H1 (cell line): ENCODE data around the gene SPP1. TPM values are rescaled to one million over a fixed set of nuclear protein-coding genes. Genes with fewer than 3 reads are reported as not detected.

Source experiments
- CTCF ChIA-PET: fragments of 300-600 bp; sonication (Branson Sonifier 250); formaldehyde crosslinking; loops from one replicate; lab custom pipeline; 2021; ENCODE audit not compliant: partially characterized antibody; lab: Charles Lee
- POLR2A ChIA-PET: fragments of 300-600 bp; sonication (Branson Sonifier 250); formaldehyde crosslinking; loops from one replicate; lab custom pipeline; 2021; ENCODE audit warnings: inconsistent platforms; ENCODE audit not compliant: partially characterized antibody; lab: Charles Lee
- DNase-seq, 2 experiments: peaks; one replicate each; pipeline versions ENCODE4 v3.0.0 to v3.0.0-alpha.2; 2010 to 2022; ENCODE audit warnings: low spot score in 2 of 2, low read depth in 1 of 2, mixed read lengths in 1 of 2
- FAIRE-seq: peaks from 2 replicates; lab custom pipeline; 2011; peaks lifted over from hg19 to GRCh38; lab: Jason Lieb, UNC
- H2AFZ ChIP-seq: 2 replicates; pipeline ENCODE4 v1.8.1; 2012; ENCODE audit warnings: low read length, inconsistent platforms
- H2AK5ac ChIP-seq: 2 replicates; pipeline ENCODE4 v1.6.1; 2013; ENCODE audit warnings: low read depth, low read length
- H2BK120ac ChIP-seq: replicated peaks from 2 replicates; pipeline ENCODE3; 2013; ENCODE audit warnings: low read depth, low read length, inconsistent platforms
- H2BK12ac ChIP-seq: 2 replicates; pipeline ENCODE4 v1.6.1; 2013; ENCODE audit warnings: low read depth, low read length
- H2BK15ac ChIP-seq: 2 replicates; pipeline ENCODE4 v1.6.1; 2013; ENCODE audit warnings: low read length
- H2BK20ac ChIP-seq: 2 replicates; pipeline ENCODE4 v1.6.1; 2013; ENCODE audit warnings: low read length
- H2BK5ac ChIP-seq: 2 replicates; pipeline ENCODE4 v1.6.1; 2013; ENCODE audit warnings: low read depth, low read length
- H3K14ac ChIP-seq: 2 replicates; pipeline ENCODE4 v1.6.1; 2013; ENCODE audit warnings: inconsistent platforms; ENCODE audit not compliant: insufficient read length
- H3K18ac ChIP-seq: 2 replicates; pipeline ENCODE4 v1.6.1; 2013; ENCODE audit warnings: low read length; ENCODE audit errors: extremely low read depth
- H3K23ac ChIP-seq: 2 replicates; pipeline ENCODE4 v1.6.1; 2013; ENCODE audit warnings: inconsistent platforms; ENCODE audit not compliant: insufficient read length
- H3K23me2 ChIP-seq: 2 replicates; pipeline ENCODE4 v1.6.1; 2013; ENCODE audit warnings: low read depth, low read length
- H3K27ac ChIP-seq: 2 replicates; pipeline ENCODE4 v1.6.1; 2011; ENCODE audit warnings: low read depth, low read length, inconsistent platforms
- H3K27me3 ChIP-seq, 4 experiments: replicated peaks in 1 of 4; 1 replicate in 1 of 4; 2 replicates in 3 of 4; pipeline versions ENCODE4 v1.6.1 to v1.8.1; 2011 to 2013; ENCODE audit warnings: low read length in 3 of 4, mild to moderate bottlenecking in 3 of 4, inconsistent platforms in 2 of 4, mixed read lengths in 2 of 4, moderate library complexity in 1 of 4; ENCODE audit not compliant: control insufficient read depth in 3 of 4, insufficient read depth in 3 of 4; ENCODE audit errors: extremely low read depth in 1 of 4
- H3K36me3 ChIP-seq, 4 experiments: 2 replicates each; pipeline versions ENCODE4 v1.6.1 to v1.8.1; 2011 to 2013; ENCODE audit warnings: mild to moderate bottlenecking in 4 of 4, low read length in 3 of 4, moderate library complexity in 2 of 4, control low read depth in 1 of 4, inconsistent platforms in 1 of 4; ENCODE audit not compliant: insufficient read depth in 4 of 4, control insufficient read depth in 2 of 4
- H3K4ac ChIP-seq: replicated peaks from 2 replicates; pipeline ENCODE3; 2013; ENCODE audit warnings: low read length, low read depth, mixed read lengths, inconsistent platforms; ENCODE audit not compliant: insufficient read length
- H3K4me1 ChIP-seq, 4 experiments: replicated peaks in 1 of 4; 1 replicate in 1 of 4; 2 replicates in 3 of 4; pipeline versions ENCODE4 v1.6.1 to v1.8.1; 2011 to 2013; ENCODE audit warnings: low read length in 3 of 4, inconsistent platforms in 2 of 4, mixed read lengths in 1 of 4; ENCODE audit not compliant: insufficient read depth in 4 of 4, control insufficient read depth in 3 of 4
- H3K4me2 ChIP-seq, 2 experiments: 2 replicates each; pipeline versions ENCODE4 v1.6.1 to v1.8.1; 2011 to 2013; ENCODE audit warnings: low read depth in 2 of 2, low read length in 2 of 2, control low read depth in 1 of 2, inconsistent platforms in 1 of 2, mild to moderate bottlenecking in 1 of 2; ENCODE audit not compliant: insufficient read depth in 1 of 2
- H3K4me3 ChIP-seq, 4 experiments: fragments of 200-600, 300-600 bp in 1 of 4; sonication (generic), shearing (Covaris generic), sonication (Bioruptor Twin) in 1 of 4; 2 replicates each; pipeline versions ENCODE4 v1.5.1 to v1.8.1; 2011 to 2016; ENCODE audit warnings: low read length in 4 of 4, low read depth in 3 of 4, control low read depth in 2 of 4, inconsistent platforms in 2 of 4, mild to moderate bottlenecking in 2 of 4, mixed read lengths in 1 of 4, moderate library complexity in 1 of 4; ENCODE audit not compliant: insufficient read depth in 2 of 4; ENCODE audit errors: extremely low read depth in 1 of 4
- H3K56ac ChIP-seq: replicated peaks from 2 replicates; pipeline ENCODE3; 2013; ENCODE audit warnings: low read depth, mild to moderate bottlenecking, mixed read lengths, low read length, inconsistent platforms; ENCODE audit not compliant: insufficient read length
- H3K79me1 ChIP-seq: 2 replicates; pipeline ENCODE4 v1.6.1; 2013; ENCODE audit warnings: low read depth, low read length, control low read depth
- H3K79me2 ChIP-seq, 2 experiments: 2 replicates each; pipeline versions ENCODE4 v1.6.1 to v1.8.1; 2012 to 2013; ENCODE audit warnings: low read length in 2 of 2, mild to moderate bottlenecking in 2 of 2, inconsistent platforms in 1 of 2; ENCODE audit not compliant: insufficient read depth in 2 of 2, control insufficient read depth in 1 of 2
- H3K9ac ChIP-seq, 4 experiments: replicated peaks in 1 of 4; 1 replicate in 1 of 4; 2 replicates in 3 of 4; pipeline versions ENCODE4 v1.6.1 to v1.8.1; 2011 to 2013; ENCODE audit warnings: low read depth in 3 of 4, low read length in 3 of 4, control low read depth in 2 of 4, mild to moderate bottlenecking in 2 of 4, moderate library complexity in 2 of 4, inconsistent platforms in 1 of 4; ENCODE audit errors: extremely low read depth in 1 of 4
- H3K9me3 ChIP-seq, 2 experiments: 2 replicates each; pipeline versions ENCODE4 v1.6.1 to v1.8.1; 2012 to 2013; ENCODE audit warnings: mild to moderate bottlenecking in 2 of 2, moderate library complexity in 2 of 2, control low read depth in 1 of 2, inconsistent platforms in 1 of 2, low read depth in 1 of 2, low read length in 1 of 2, mixed read lengths in 1 of 2; ENCODE audit not compliant: insufficient read depth in 2 of 2
- H4K20me1 ChIP-seq, 2 experiments: replicated peaks in 1 of 2; 2 replicates each; pipeline versions ENCODE3 to v1.8.1; 2011 to 2013; ENCODE audit warnings: inconsistent platforms in 2 of 2, low read length in 2 of 2, mild to moderate bottlenecking in 1 of 2; ENCODE audit not compliant: insufficient read depth in 2 of 2, control insufficient read depth in 1 of 2
- H4K5ac ChIP-seq: 2 replicates; pipeline ENCODE4 v1.6.1; 2013; ENCODE audit warnings: low read length, low read depth, mixed read lengths, inconsistent platforms; ENCODE audit not compliant: insufficient read length
- H4K8ac ChIP-seq: 2 replicates; pipeline ENCODE4 v1.8.0; 2013; ENCODE audit warnings: mild to moderate bottlenecking, moderate library complexity, low read length, inconsistent platforms; ENCODE audit not compliant: insufficient read depth; ENCODE audit errors: extremely low read depth
- H4K91ac ChIP-seq: replicated peaks from 2 replicates; pipeline ENCODE3; 2013; ENCODE audit warnings: low read length, mixed read lengths, inconsistent platforms; ENCODE audit not compliant: insufficient read length
- CREB1 ChIP-seq: IDR thresholded peaks from 2 replicates; pipeline ENCODE4 v1.6.1; 2012; ENCODE audit warnings: inconsistent platforms
- HDAC2 ChIP-seq, 2 experiments: fragments of 300-600 bp in 1 of 2; sonication (generic) in 1 of 2; IDR thresholded peaks; 2 replicates each; pipeline ENCODE4 v1.6.1; 2011 to 2012; ENCODE audit warnings: low read depth in 2 of 2, low read length in 2 of 2, mild to moderate bottlenecking in 2 of 2, moderate library complexity in 2 of 2, borderline replicate concordance in 1 of 2, inconsistent platforms in 1 of 2
- KDM1A ChIP-seq: fragments of 200-600, 300-600 bp; sonication (generic); IDR thresholded peaks from 2 replicates; pipeline ENCODE4 v1.7.1; 2016; ENCODE audit warnings: mild to moderate bottlenecking, low read length, borderline replicate concordance
- KDM5A ChIP-seq: fragments of 200-600 bp; IDR thresholded peaks from 2 replicates; pipeline ENCODE4 v1.7.1; 2012; ENCODE audit warnings: mild to moderate bottlenecking, low read length, inconsistent platforms, mixed read lengths
- NRF1 ChIP-seq: IDR thresholded peaks from 2 replicates; pipeline ENCODE4 v1.6.1; 2011; ENCODE audit warnings: mild to moderate bottlenecking, low read depth, low read length, improper control_type of control experiment
- SIN3A ChIP-seq, 2 experiments: IDR thresholded peaks in 1 of 2; conservative IDR thresholded peaks in 1 of 2; 2 replicates each; pipeline ENCODE4 v1.6.1; 2011 to 2012; ENCODE audit warnings: low read length in 2 of 2, improper control_type of control experiment in 1 of 2, low read depth in 1 of 2, mild to moderate bottlenecking in 1 of 2
- SIRT6 ChIP-seq: IDR thresholded peaks from one replicate; pipeline ENCODE4 v1.7.1; 2012; ENCODE audit warnings: low read length, inconsistent platforms
- SIX5 ChIP-seq: IDR thresholded peaks from 2 replicates; pipeline ENCODE4 v1.6.1; 2011; ENCODE audit warnings: mild to moderate bottlenecking, low read depth, low read length
- SUZ12 ChIP-seq: fragments of 200-600 bp; sonication (generic); IDR thresholded peaks from 2 replicates; pipeline ENCODE4 v1.6.1; 2012; ENCODE audit warnings: mild to moderate bottlenecking, inconsistent platforms, low read length, moderate library complexity, mixed read lengths
- YY1 ChIP-seq: IDR thresholded peaks from 2 replicates; pipeline ENCODE4 v1.6.1; 2011; ENCODE audit warnings: low read depth, mild to moderate bottlenecking, low read length
- WGBS, 2 experiments: shearing (Covaris generic) in 1 of 2; methylation state at CpG; one replicate each; pipeline versions ENCODE4 v1.1.6 to v1.1.7; 2013 to 2015; ENCODE audit warnings: low lambda C conversion rate in 2 of 2, mixed read lengths in 2 of 2, inconsistent platforms in 1 of 2, low coverage in 1 of 2, missing lambda C conversion rate in 1 of 2; ENCODE audit not compliant: insufficient replicate concordance in 2 of 2, insufficient coverage in 1 of 2, insufficient read length in 1 of 2; ENCODE audit errors: extremely low coverage in 1 of 2, missing lambda C conversion rate in 1 of 2; 5-methylcytosine and 5-hydroxymethylcytosine counted together
- polyA plus RNA-seq, 7 experiments: library from polyadenylated mRNA; depleted of rRNA in 3 of 7; stranded (reverse) in 5 of 7; unstranded in 2 of 7; fragments of >200 nt in 5 of 7; fragments of 200-250 nt in 2 of 7; gene quantifications; 1 replicate in 5 of 7; 2 replicates in 1 of 7; 4 replicates in 1 of 7; pipeline versions ENCODE4 v1.2.1 to v1.2.3, GENCODE V29; 2011 to 2013; ENCODE audit warnings: missing spikeins in 2 of 7, mixed read lengths in 2 of 7
- total RNA-seq: library from RNA; stranded (reverse); fragmentation: NEBNext Ultra II Directional; extraction: Animal tissue kit (Norgen Biotek cat#: 25700); gene quantifications from 2 replicates; pipeline ENCODE4 v1.2.1, GENCODE V29; 2021

The SPP1 gene
- total and polyA plus RNA-seq, 2 of the 8 experiments (the other 6 are each of a cell fraction or from before 2014, with no cell fraction given), result 13.7 to 26.5 TPM

- DNase-seq, result no peak
- H3K4me3 ChIP-seq, result no peak overlapping the region
- H3K4me1 ChIP-seq, result no peaks in the 10 kb centered on the region
- WGBS, 2 experiments, result 89% methylated on average over 3 of the region's 3 CpGs; no CpG with 5 or more reads in 1 of the 2 experiments
- no peak overlapping the region for H4K91ac ChIP-seq
- TF ChIP-seq KDM1A (no peak), SIX5 (no peak), CREB1 (no peak), SIRT6 (no peak), HDAC2 (IDR thresholded peaks at IDR 0.05; ENCODE audit: borderline replicate concordance in 1 of 2, low read depth in 2 of 2, low read length in 2 of 2) (no peak), SUZ12 (no peak), NRF1 (no peak), SIN3A (conservative IDR thresholded peaks at IDR 0.05 in 1 of 2, IDR thresholded peaks at IDR 0.05 in 1 of 2; ENCODE audit: low read depth in 1 of 2, low read length in 2 of 2) (no peak), KDM5A (no peak), YY1 (no peak)
- H3K14ac ChIP-seq, result no peak overlapping the region
- H3K9ac ChIP-seq, result no peak overlapping the region; a peak in 1 of 7 replicates
- ChIA-PET POLR2A (interaction anchor here (1.3 kb wide), 1 partner anchor 9 kb away, joined by 3 read pairs; no protein-coding TSS in a partner anchor), CTCF (interaction anchor here (0.8 to 1.0 kb wide), 2 partner anchors 139 to 182 kb away, joined by 3 to 4 read pairs; no protein-coding TSS in a partner anchor)
- H4K8ac ChIP-seq, result no peak overlapping the region
- H2BK12ac ChIP-seq, result no peak overlapping the region
- peaks cover 3 to 30% (median 15%) of the 10 kb centered on the region in 4 experiments; a peak in 5 of 8 replicates for H3K36me3 ChIP-seq
- H4K5ac ChIP-seq, result no peak overlapping the region
- no peak overlapping the region for H3K56ac ChIP-seq
- H2BK120ac ChIP-seq, result no peak overlapping the region
- H3K79me2 ChIP-seq, result peaks cover 0 to 6% of the 10 kb centered on the region in 2 experiments; a peak in 1 of 4 replicates
- no peak overlapping the region for H3K23ac ChIP-seq
- no peak for FAIRE-seq
- peaks cover 18% of the 10 kb centered on the region in 2 experiments for H3K9me3 ChIP-seq
- H3K27ac ChIP-seq, result no peak overlapping the region
- no peak overlapping the region for H2AFZ ChIP-seq
- H3K4ac ChIP-seq, result no peak overlapping the region
- no peak overlapping the region for H2BK20ac ChIP-seq
- no peak overlapping the region; the same call in 1 of the 2 replicates for H2BK5ac ChIP-seq
- no peaks in the 10 kb centered on the region for H3K23me2 ChIP-seq
- no peak overlapping the region for H2BK15ac ChIP-seq
- H3K18ac ChIP-seq, result no peak overlapping the region
- no peak overlapping the region for H2AK5ac ChIP-seq
- peaks cover 2% of the 10 kb centered on the region; the same call in 1 of the 2 replicates for H3K79me1 ChIP-seq
- no peak overlapping the region for H3K4me2 ChIP-seq
- H4K20me1 ChIP-seq, result no peaks in the 10 kb centered on the region
- H3K27me3 ChIP-seq, result no peaks in the 10 kb centered on the region
Observed at GRCh38 chr4:88029556-88029955, 54.0 kb downstream of the SPP1 start.
